Breast epithelium (tissue), 3 donors: ENCODE data around the gene LLGL1.

Experiments used
- CTCF ChIP-seq, 3 donors: fragments of 450-650 bp; IDR thresholded peaks; one replicate each; pipeline ENCODE4 v1.5.1; 2016 to 2017; ENCODE audit warnings: antibody characterized with exemption in 3 of 3, mild to moderate bottlenecking in 3 of 3, moderate library complexity in 3 of 3
- POLR2A ChIP-seq: fragments of 450-650 bp; IDR thresholded peaks from one replicate; pipeline ENCODE4 v1.6.1; 2016; ENCODE audit warnings: antibody characterized with exemption, mild to moderate bottlenecking, moderate library complexity
- POLR2AphosphoS5 ChIP-seq, 3 donors: sonication (generic); formaldehyde crosslinking; IDR thresholded peaks; one replicate each; pipeline ENCODE4 v1.6.1; 2017; ENCODE audit warnings: antibody characterized with exemption in 3 of 3

GRCh38 chr17:18182978-18183333 is 42.5 kb upstream of the LLGL1 start:
- peak in 1 of 3 donors; percentile 24 for TF ChIP-seq CTCF (IDR thresholded peaks at IDR 0.05)
- peak; percentile 27 for TF ChIP-seq POLR2A
- peak in 2 of 3 donors; percentile 7 to 16 for TF ChIP-seq POLR2AphosphoS5 (IDR thresholded peaks at IDR 0.05)
